Renal cortex interstitium (tissue), 11 donors: ENCODE results near the gene PKD1L1. TPM values are rescaled to one million over a fixed set of nuclear protein-coding genes. Genes with fewer than 3 reads are reported as not detected.

Experiments
- DNase-seq, 11 donors: peaks; one replicate each; pipeline ENCODE4 v3.0.0-alpha.2; 2013; ENCODE audit warnings: low read depth in 9 of 11, low spot score in 4 of 11; ENCODE audit errors: extremely low read depth in 1 of 11
- polyA plus RNA-seq, 3 donors: library from polyadenylated mRNA; unstranded; fragments of 120-200 nt; gene quantifications; one replicate each; pipeline ENCODE4 v1.2.1, GENCODE V29; 2013; ENCODE audit not compliant: insufficient read length in 3 of 3

The PKD1L1 gene
- polyA plus RNA-seq, 3 donors = 0.22 to 0.50 (median 0.30) TPM

DNA sequence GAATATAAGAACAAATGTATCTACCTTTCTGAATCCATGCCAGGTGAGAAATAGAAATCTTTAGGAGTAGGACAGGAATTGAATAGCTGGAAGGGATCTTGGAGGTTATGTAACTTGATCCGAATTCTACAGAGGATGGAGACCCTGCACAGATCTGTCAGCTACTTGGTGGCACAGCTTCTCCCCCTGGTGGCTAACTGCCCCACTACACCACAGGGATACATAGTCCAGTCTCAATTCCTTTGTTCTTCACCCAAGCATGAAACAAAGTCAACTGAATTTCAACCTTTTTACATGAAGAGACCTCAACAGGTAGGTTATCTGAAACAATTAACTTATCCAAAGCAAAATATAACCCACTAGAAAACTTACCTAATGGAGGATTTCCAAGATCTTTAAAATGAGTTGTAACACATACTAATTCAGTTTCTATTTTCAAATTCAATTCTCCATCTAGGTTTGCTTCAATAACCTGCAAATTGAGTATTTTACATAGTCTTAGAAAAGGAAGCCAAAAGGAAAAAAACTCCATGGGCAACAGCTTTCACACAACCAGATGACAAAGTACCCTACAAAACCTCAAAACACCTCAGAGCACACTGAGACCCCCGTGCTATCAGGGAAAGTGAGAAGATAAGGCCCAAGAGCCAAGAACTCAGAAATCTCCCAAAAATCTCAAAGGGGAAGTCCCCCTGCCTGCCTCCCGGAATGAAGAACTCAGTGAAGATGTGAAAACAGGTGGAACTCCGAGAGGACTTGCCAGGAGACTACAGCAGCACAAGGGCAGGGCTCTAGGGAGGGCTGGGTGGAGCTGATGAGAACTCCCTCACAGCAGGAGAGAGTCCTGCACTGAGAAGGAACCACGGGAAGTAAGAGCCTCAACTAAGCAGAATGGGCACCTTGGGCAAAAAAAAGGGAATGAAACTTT lies 20.8 kb upstream of the PKD1L1 start:
- DNase-seq = peak in 10 of 11 donors; percentile 50 to 80 (median 62)

DNA sequence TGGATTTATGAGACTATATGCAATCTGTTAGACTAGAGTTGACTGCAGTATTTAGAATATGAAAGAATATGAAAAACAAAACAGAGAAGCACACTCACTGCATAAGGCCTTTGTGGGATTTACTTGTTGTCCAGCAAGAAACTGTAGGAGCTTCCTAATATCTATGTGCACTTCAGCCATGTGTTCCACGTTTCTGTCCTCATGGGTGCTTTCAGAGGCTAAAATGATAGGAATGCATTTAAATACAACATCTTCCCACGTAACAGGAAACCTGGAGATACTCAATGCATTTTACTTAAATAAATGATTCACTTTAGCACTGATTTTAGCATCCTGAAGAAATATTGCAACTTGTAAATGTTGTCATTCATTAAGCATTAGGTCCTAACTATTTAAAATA lies 19.4 kb upstream of the PKD1L1 start:
- DNase-seq = no peak

GRCh38 chr7:47967123-47967522 lies 18.9 kb upstream of the PKD1L1 start:
- no peak for DNase-seq

- no peak for DNase-seq
Measured at GRCh38 chr7:47965456-47965855, 17.2 kb upstream of the PKD1L1 start.

DNA sequence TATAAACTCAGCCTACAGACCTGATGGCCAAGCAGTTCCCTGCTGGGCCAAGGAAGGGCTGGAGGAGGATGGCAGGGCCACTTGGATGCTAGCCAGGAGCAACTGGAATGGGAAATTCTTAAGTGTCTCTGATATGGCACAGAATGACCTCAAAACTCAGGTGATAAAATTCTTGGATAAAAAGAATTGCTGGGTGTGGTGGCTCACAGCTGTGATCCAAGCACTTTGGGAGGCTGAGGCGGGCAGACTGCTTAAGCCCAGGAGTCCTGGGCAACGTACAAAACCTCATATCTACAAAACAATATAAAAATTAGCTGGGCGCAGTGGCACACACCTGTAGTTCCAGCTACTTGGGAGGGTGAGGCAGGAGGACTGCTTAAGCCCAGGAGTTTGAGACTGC lies 14.0 kb upstream of the PKD1L1 start:
- no peak for DNase-seq

DNA sequence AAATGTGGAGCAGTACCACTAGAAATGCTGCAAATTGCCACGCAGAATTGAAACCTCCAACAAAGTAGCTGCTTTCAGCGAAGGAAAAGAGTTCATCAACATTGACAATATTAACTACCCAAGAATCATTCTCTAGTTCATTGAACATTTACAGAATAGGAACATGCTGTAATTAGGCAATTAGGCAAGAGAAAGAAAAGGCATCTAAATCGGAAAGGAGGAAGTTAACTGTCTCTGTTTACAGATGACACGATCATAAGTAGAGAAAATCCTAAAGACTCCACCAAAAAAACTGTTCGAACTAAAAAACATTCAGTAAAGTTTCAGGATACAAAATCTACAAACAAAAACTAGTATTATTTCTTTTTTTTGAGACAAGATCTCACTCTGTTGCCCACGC lies 8.9 kb upstream of the PKD1L1 start:
- no peak for DNase-seq

GRCh38 chr7:47956220-47956619 lies 8.0 kb upstream of the PKD1L1 start:
- DNase-seq = no peak

DNA sequence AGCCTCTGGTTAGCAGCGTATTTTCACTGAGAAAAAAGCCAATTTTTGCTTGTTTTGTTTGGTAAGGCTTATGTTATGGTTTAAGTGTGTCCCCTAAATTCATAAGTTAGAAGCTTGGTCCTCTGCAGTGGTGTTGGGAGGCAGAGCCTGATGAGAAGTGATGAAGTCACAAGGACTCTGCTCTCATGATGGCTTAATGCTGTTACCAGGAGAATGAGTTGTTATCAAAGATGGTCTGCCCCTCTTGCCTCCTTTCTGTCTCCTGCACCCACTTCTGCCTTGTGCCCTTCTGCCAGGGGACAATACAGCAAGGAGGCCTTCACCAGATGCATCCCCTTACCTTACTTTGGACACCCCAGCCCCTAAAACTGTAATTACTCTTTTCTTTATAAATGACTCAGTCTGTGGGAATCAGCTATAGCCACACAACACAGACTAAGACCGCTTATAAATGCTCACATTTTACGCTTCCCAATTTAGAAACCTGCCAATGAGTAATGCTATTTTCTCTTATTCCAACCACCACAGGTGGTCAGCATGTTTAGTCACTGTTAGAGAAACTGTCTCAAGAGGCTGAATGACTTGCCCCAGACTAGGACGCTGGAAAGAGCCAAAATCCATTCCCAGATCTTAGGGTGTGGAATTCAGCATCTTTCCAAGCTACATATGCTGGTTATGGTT lies 6.1 kb upstream of the PKD1L1 start:
- no peak for DNase-seq

GRCh38 chr7:47953822-47954221 lies 5.6 kb upstream of the PKD1L1 start:
- DNase-seq = no peak

DNA sequence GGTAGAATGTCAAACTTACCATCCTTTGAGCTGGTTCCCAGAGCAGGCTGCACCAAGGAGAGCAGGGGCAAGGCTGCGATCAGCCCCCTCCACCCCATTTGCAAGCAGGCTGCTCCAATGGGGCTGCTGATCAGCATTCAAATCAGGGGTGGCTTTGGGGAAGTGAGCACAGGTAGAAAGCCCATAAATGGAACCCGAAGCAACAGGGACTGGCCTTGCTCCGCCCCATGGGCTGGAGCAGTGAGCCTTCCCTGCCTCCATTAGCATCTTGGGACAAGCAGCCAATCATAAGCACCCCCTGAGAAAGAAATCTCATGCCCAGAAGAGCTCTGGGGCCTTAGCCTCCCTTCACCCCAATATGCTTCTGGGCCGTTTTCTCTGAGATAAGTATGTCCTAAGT lies 4.0 kb upstream of the PKD1L1 start:
- no peak for DNase-seq

- no peak for DNase-seq
Measured at GRCh38 chr7:47951374-47951773, 3.1 kb upstream of the PKD1L1 start.

DNA sequence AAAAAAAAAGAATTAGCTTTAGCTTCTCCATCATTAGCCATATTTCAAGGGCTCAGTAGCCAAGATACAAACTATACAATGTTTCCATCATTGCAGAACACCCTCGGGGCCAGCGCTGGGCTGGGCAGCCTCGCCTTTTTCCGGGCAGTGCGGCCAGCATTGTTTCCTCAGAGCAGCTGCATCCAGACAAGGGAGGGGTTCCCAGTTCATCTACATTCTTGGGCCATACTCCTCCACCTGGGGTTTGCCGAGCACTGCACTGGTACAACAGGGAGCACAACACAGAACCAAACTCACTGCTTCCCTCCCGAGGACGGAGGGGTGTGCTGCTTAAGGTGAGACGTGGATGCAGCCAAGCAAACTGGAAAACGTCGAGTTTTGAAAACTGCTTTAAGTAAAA lies 2.4 kb upstream of the PKD1L1 start:
- no peak for DNase-seq

GRCh38 chr7:47949703-47950102 lies 1.4 kb upstream of the PKD1L1 start:
- DNase-seq = no peak

GRCh38 chr7:47947355-47947749 lies 914 bp downstream of the PKD1L1 start:
- DNase-seq = no peak

GRCh38 chr7:47946581-47947354 lies 1.5 kb downstream of the PKD1L1 start:
- DNase-seq = no peak

- DNase-seq = peak in 10 of 11 donors; percentile 24 to 69 (median 46)
Measured at GRCh38 chr7:47945261-47946015, 2.8 kb downstream of the PKD1L1 start.

DNA sequence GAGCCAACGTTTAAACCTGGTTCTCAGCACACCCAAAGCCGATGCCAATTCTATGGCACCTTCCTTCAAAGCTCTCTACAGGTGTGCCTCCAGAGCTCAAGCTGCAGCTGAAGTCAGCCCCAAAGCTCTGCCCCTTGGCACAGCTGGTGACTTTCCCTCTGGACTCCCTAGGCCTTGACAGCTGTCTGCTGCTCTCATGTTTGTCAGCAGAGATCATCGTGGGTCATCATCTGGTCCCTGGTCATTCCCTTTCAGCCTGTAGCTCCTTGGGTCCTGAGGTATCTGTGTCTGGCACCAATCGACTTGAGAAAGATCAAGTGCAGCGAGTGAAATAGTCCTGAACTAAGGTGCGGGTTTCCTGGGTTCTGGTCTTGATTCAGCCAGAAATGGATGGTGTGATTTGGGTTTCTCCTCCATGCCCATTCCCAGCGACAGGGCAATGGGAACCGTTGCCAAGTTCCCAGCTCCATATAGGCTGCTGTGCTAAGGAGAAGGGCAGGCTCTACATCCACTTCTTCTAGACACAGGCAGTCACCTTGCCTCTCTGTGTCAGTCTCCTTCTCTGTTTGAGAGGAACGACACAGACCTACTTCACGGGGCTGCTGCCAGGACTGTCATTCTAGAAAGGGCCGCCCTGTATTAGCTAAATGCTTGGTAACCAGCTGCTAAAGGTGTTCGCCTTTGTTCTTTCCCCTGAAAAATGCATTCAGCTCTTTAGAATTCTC lies 3.6 kb downstream of the PKD1L1 start:
- DNase-seq = no peak

DNA sequence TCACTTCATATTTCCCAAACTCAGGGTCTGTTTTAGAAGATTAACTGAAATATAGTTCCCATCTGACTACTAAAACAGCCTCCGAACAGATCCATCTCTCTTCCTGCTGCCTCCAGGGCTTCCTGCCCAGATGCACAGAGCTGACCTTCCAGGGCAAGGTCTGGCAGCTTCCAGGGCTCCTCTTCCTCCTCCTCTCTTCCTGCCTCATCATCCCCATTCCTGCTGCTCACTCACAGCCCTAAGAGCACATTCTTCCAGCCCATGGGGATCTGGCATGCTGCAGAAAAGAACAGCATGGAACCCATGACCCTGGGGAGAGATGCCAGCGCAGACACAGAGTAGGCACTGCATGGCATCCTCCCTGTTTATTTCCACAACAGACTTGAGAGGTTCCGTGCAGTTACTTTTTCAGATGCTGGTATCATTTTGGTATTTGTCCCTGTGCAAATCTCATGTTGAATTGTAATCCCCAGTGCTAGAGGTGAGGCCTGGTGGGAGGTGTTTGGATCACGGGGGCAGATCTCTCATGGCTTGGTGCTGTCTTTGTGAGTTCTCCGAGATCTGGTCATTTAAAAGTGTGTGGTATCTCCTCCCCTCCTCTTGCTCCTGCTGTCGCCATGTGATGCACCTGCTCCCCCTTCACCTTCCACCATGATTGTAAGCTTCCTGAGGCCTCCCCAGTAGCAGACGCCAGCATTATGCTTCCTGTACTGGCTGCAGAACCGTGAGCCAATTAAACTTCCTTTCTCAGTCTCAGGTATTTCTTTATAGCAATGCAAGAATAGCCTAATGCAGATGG lies 4.4 kb downstream of the PKD1L1 start:
- no peak for DNase-seq
